ENCODE measurements around the gene CLCN3. TPM values are rescaled to one million over a fixed set of nuclear protein-coding genes. Genes with fewer than 3 reads are reported as not detected.
"Not testable (repeated sequence)": the region's sequence is repeated elsewhere in the genome, so short reads cannot be mapped to it uniquely, and the experiment has no call there.

Gene CLCN3
- polyA plus RNA-seq, 10 donors = 20.6 to 44.6 (median 30.8) TPM

GRCh38 chr4:169615467-169616106 lies 4.8 kb upstream of the CLCN3 start:
- DNase-seq = no peak

- DNase-seq = no peak
These were observed 3.5 kb upstream of the CLCN3 start for GRCh38 chr4:169616846-169617245.

DNA sequence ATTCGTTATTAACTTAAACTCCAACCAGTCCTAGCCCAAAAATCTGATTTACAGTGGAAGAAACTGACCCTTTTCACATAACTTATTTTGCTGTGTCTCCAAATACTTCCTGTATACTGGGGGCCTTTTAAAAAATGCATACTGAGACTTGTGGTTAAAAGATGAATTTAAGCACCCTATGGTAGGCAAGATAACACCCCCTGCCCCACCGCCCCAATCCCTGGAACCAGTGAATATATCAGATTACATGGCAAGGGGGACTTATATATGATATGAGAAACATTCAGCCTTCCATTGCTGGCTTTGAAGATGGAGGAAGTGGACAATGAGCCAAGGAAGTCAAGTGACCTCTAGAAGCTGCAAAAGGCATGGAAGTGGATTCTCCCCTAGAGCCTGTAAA lies 3.1 kb upstream of the CLCN3 start:
- DNase-seq = no peak

DNA sequence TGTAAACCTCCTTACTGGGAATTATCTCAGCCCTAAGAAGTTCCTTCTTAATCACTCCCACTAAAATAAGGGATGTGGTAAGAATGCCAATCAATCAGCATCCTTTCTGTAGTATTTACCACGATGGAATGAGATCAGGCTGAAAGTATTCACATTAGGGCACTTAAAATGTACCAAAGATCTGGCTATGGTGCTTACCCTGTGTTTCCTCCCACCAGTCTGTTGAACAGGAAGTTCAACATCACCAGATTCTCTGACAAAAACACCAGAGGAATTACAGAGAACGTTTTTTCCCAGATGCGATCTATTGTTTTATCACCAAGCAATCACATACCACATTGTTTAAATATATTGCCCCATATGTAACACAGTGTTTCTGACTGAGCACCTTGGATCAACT lies 2.1 kb upstream of the CLCN3 start:
- peak in 1 of 3 donors; percentile 34 for DNase-seq

GRCh38 chr4:169618986-169619385 lies 1.4 kb upstream of the CLCN3 start:
- DNase-seq = no peak

DNA sequence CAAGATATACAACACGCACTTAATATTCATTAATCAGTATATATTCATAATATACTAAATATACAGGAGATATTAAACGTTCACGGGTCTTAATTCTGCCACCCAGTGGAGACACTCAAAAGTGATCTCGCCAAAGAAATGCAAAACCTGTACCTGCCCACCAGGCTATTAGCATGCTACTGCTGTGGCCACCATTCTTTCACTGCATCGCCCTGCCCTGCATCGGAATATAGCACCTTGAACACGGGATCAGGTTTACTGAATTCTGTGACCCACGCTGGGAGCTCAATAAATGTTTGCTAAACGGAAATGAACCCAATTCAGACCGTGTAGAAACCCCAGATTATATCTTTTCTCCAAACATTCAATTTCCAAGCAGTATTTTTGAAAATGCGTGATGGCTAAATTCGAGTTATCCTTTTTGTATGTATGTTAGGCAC lies 840 bp upstream of the CLCN3 start:
- DNase-seq = peak; percentile 38 to 69 (median 39)

- peak in 2 of 3 donors; percentile 41 to 73 for DNase-seq
These were observed 486 bp downstream of the CLCN3 start for GRCh38 chr4:169620880-169621248.

DNA sequence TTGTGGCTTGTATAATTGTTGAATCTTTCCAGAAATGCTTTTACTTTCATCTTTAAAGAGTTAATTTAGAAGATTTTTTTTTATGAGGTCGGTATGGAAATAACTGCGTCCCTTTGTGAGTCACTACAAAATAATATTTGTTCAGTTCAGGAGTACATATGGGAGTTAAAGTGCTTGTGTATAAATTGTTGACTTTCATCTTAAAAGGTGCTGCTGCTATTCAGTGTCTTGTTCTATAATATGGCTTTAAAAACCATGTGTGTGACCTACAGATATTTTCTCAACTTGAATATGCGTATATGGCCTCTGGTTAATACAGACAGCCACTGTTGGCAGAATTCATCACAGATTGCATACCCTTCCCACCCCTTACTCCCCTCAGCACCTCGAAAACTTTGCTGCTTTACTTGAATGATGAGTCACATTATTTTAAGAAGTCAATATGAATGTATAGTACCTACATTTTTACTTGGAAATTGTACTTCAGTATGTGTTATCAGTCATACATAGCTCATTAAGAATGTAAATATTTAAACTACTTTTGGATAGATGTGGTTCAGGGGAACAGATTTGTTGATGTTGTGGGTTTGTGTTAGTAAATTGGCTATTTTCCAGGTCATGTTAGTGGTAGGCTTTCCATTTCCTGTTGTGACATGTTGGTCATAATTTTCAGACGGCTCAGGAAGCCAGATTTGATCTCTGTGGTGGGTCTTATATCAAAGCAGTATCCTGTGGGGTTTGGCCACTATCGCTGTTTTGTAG lies 1.5 kb downstream of the CLCN3 start:
- peak in 1 of 3 donors; percentile 37 for DNase-seq

DNA sequence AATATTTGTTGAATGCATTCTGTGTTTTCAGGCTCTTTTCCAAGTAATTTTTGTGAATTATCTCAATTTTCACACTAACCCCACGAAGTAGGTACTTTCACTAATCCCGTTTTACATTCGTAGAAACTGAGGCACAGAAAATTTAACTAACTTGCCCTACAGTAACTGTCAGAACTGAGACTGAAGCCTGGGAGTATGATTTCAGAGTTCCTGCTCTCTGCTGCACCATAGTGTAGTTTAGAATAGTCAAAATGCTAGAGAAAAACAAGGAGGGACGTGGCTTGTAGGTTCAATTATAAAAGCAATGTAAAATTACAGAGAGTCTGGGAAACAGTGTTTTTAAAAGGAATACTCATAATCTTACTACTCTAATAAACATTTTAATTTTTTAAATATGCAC lies 2.2 kb downstream of the CLCN3 start:
- peak in 1 of 3 donors; percentile 11 for DNase-seq

DNA sequence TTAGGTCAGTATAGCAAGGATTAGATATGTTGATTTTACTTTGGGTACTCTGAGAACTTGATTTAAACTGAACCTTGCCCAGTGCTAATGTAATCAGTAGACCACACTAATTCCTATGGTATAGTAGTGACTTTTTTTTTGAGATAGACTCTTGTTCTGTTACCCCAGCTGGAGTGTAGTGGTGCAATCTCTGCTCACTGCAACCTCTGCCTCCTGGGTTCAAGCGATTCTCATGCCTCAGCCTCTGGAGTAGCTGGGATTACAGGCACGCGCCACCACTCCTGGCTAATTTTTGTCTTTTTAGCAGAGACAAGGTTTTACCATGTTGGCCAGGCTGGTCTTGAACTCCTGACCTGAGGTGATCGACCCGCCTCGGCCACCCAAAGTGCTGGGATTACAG lies 3.6 kb downstream of the CLCN3 start:
- DNase-seq = not testable (repeated sequence)

GRCh38 chr4:169625886-169626285 lies 5.5 kb downstream of the CLCN3 start:
- no peak for DNase-seq

DNA sequence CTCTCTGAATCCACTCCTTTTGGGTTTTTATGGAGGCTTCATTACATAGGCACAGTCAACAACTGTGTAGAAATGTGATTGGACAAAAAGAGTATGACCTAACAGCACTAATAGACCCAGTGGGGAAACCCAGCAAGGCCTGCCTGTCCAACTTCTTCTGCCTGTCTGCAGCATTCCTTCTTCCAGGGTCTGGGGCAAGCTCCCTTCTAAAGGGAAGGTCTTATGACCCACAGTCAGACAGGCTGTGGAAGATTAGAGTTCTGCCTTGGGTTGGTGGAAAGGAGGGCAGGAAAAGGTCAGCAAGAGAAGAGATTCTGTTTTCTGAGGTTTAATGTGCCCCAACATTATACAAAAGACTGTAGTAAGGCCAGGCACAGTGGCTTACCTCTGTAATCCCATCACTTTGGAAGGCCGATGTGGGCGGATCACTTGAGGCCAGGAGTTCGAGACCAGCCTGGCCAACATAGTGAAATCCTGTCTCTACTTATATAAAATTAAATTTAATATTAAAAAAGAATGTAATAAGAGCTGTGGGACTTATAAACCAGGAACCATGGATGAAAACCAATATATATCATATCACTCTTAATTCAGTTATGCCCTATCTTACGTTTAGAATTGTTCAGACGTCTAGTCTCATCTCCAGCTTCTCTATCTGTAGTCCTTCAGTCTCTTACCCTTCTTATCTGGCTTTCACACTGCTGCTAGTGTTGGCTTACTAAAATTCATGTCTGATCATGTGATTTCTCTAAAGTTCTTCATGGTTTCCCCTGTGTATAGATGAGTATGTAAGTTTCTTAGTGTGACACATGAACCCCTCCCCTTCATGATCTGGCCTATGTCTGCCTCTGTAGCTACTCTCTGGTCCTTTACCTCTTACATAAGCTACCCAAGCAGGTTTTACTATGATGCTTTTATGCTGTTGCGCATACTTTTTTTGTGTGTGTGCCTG lies 6.2 kb downstream of the CLCN3 start:
- no peak for DNase-seq

DNA sequence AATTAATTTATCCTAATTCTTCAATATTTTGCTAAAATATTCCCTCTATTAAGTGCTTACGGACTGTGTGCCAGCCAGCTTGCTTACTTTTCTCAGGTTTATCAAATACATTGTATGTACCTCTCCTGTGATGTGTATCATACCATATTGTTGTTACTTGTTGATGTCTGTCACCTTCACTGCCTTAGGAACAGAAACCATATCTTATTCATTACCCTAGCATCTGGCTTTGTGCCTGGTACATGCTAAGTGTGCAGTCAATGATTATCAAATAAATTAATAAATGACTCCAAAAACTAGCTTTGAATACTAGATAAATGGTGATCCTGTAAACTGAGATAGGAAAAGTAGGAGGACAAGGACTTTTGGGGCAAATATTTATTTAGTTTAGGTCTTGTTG lies 6.9 kb downstream of the CLCN3 start:
- DNase-seq = no peak

DNA sequence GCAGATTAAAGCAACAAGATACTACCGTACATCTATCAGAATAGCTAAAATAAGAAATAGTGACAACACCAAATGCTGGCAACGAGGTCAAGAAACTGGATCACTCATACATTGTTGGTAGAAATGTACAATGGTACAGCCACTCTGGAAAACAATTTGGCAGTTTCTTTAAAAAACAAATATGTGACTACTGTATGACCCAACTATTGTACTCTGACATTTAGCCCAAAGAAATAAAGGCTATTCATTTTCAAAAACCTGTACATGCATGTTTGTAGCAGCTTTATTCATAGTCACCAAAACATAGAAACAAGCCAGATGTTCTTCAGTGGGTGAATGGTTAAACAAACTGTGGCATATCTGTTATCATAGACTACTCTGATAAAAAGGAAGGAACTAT lies 8.2 kb downstream of the CLCN3 start:
- no peak for DNase-seq

DNA sequence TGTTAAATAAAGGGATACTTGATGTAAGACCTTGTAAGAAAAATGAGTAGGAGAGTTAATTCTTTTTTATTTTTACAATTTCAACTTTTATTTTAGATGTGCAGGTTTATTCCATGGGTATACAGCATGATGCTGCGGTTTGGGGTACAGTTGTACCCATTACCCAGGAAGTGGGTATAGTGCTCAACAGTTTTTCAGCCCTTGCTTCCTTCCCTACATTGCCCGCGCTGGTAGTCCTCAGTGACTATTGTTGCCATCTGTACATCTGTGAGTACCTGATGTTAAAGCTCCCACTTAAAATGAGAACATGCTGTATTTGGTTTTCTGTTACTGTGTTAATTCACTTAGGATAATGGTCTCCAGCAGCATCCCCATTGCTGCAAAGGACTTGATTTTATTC lies 9.7 kb downstream of the CLCN3 start:
- DNase-seq = no peak

- DNase-seq = no peak
These were observed 12.5 kb downstream of the CLCN3 start for GRCh38 chr4:169632896-169633295.

- DNase-seq = no peak
These were observed 14.6 kb downstream of the CLCN3 start for GRCh38 chr4:169634975-169635374.

GRCh38 chr4:169640261-169640870 lies 20.0 kb downstream of the CLCN3 start:
- peak; percentile 46 to 76 (median 63) for DNase-seq

DNA sequence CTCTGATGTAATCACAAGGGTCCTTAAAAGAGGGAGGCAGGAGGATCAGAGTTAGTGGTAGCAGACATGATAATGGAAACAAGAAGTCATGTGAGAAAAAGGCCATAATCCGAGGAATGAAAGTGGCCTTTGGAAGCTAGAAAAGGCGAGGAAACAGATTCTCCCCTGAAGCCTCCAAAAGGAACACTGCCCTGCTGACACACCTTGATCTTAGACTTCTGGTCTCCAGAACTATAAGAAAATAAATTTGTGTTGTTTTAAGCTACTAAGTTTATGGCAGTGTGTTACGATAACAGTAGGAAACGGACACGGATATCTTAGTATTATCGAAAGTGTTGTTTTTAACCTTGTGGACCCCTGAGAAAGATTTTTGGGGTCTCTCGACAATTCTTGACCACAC lies 24.4 kb downstream of the CLCN3 start:
- no peak for DNase-seq

GRCh38 chr4:169645627-169646026 lies 25.2 kb downstream of the CLCN3 start:
- DNase-seq = no peak

GRCh38 chr4:169649545-169650226 lies 29.3 kb downstream of the CLCN3 start:
- DNase-seq = no peak

Measured in muscle of back (tissue), 11 donors.